Measurements from ENCODE around the gene PTGDS.

The PTGDS gene

GRCh38 chr9:136944519-136945332, 32.6 kb upstream of the PTGDS start, which contains the start of the genes C8G and FBXW5 (continued):
- TF ChIP-seq ZNF518A (tag by site-specific recombination; conservative IDR thresholded peaks at IDR 0.05; ENCODE audit: low read depth) (no peak), GLI4 (tag by site-specific recombination; IDR thresholded peaks at IDR 0.05) (no peak), ZNF18 (tag by site-specific recombination; IDR thresholded peaks at IDR 0.05) (no peak), TSHZ1 (tag by site-specific recombination; IDR thresholded peaks at IDR 0.05; ENCODE audit: borderline replicate concordance) (no peak), ZNF488 (tag by site-specific recombination; IDR thresholded peaks at IDR 0.05) (no peak), ZNF211 (tag by site-specific recombination; IDR thresholded peaks at IDR 0.05; ENCODE audit: low read depth) (no peak), ZNF394 (tag by site-specific recombination; IDR thresholded peaks at IDR 0.05; ENCODE audit: borderline replicate concordance) (no peak; the same call in 1 of the 2 replicates), ZNF76 (tag by site-specific recombination; IDR thresholded peaks at IDR 0.05; ENCODE audit: borderline replicate concordance, low read depth) (peak; percentile 50; the same call in 1 of the 2 replicates), KLF10 (tag by site-specific recombination; IDR thresholded peaks at IDR 0.05) (peak; percentile 75; the same call in 1 of the 2 replicates), ZNF768 (tag by site-specific recombination; IDR thresholded peaks at IDR 0.05) (no peak), ZBTB8A (tag by site-specific recombination; IDR thresholded peaks at IDR 0.05) (peak; percentile 87), ZBTB21 (tag by site-specific recombination; IDR thresholded peaks at IDR 0.05) (0 out of 2 replicates have a peak, but pooled peaks have one; percentile 17), YY1 (tag by site-specific recombination; IDR thresholded peaks at IDR 0.05) (0 out of 2 replicates have a peak, but pooled peaks have one; percentile 29), ZNF10 (tag by site-specific recombination; IDR thresholded peaks at IDR 0.05) (no peak), ZBTB26 (tag by site-specific recombination; optimal IDR thresholded peaks at IDR 0.05) (peak; percentile 56), BCL11B (tag by site-specific recombination; IDR thresholded peaks at IDR 0.05; ENCODE audit: low read depth) (0 out of 2 replicates have a peak, but pooled peaks have one; percentile 47), ZNF391 (tag by site-specific recombination; IDR thresholded peaks at IDR 0.05; ENCODE audit: borderline replicate concordance, low read depth) (no peak; the same call in 1 of the 2 replicates), ATF2 (tag by site-specific recombination; IDR thresholded peaks at IDR 0.05; ENCODE audit: low read depth) (no peak), REPIN1 (tag by site-specific recombination; IDR thresholded peaks at IDR 0.05; ENCODE audit: low read depth) (no peak), ZNF223 (tag by site-specific recombination; IDR thresholded peaks at IDR 0.05) (no peak), ZNF214 (tag by site-specific recombination; IDR thresholded peaks at IDR 0.05; ENCODE audit: borderline replicate concordance) (no peak), ZNF48 (tag by site-specific recombination; IDR thresholded peaks at IDR 0.05) (no peak), HOXD13 (CRISPR knock-in tag; IDR thresholded peaks at IDR 0.05; ENCODE audit: borderline replicate concordance) (no peak)

All from HEK293 (cell line).